ENCODE data around the gene MNT.

The MNT gene

DNA sequence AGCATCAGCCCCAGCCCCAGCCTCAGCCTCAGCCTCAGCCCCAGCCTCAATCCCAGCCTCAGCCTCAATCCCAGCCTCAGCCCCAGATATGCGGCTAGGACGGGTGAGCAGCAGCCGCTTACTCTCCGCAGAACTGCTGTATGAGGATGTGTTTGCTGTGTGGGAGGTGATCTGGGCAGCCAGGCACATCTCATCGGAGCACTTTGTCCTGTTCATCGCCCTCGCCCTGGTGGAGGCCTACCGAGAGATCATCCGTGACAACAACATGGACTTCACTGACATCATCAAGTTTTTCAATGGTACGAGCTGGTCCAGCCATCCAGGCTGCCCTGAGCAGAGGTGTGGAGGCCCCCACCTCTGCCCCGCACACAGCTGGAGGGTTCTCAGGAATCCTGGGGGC lies 22.0 kb downstream of the MNT start:
- 95 to 99% methylated on average over 10 to 11 of the region's 11 CpGs for WGBS, 2 experiments (ENCODE audit: insufficient coverage in 2 of 2)
- H3K9me3 ChIP-seq (ENCODE audit: control insufficient read depth, low read length) = no peaks in the 10 kb centered on the region
- no peak overlapping the region for H3K4me3 ChIP-seq (ENCODE audit: extremely low read depth, insufficient read depth, low read length, poor library complexity, severe bottlenecking)
- H3K36me3 ChIP-seq (ENCODE audit: control insufficient read depth, insufficient read depth, low read length) = peaks cover 42% of the 10 kb centered on the region
- peaks cover 37% of the 10 kb centered on the region for H3K4me1 ChIP-seq (ENCODE audit: control insufficient read depth, insufficient read depth, low read length, poor library complexity, severe bottlenecking)
- H3K27ac ChIP-seq (ENCODE audit: low read depth, low read length, severe bottlenecking) = no peak overlapping the region

DNA sequence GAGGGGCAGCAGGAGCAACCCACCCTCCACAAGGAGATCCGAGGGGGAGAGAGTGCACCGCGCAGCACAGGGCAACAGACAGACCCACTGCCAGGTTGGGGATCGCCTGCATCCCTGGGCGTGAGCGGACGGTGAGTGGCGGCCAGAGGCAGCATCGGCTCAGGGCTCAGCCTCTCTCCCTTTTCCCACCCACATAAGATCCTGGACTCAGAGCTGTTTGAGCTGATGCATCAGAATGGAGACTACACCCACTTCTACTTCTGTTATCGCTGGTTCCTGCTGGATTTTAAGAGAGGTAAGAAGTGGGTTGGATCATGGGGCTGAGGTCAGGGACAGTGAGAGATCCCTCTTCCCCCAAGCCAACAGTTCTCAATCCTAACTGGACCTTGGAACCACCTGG lies 23.2 kb downstream of the MNT start:
- no peaks in the 10 kb centered on the region for H3K9me3 ChIP-seq (ENCODE audit: control insufficient read depth, low read length)
- 97 to 100% methylated on average over 6 to 8 of the region's 10 CpGs for WGBS, 2 experiments (ENCODE audit: insufficient coverage in 2 of 2)
- H3K4me3 ChIP-seq (ENCODE audit: extremely low read depth, insufficient read depth, low read length, poor library complexity, severe bottlenecking) = no peak overlapping the region
- H3K4me1 ChIP-seq (ENCODE audit: control insufficient read depth, insufficient read depth, low read length, poor library complexity, severe bottlenecking) = peaks cover 31% of the 10 kb centered on the region
- no peak overlapping the region for H3K27ac ChIP-seq (ENCODE audit: low read depth, low read length, severe bottlenecking)
- peaks cover 55% of the 10 kb centered on the region for H3K36me3 ChIP-seq (ENCODE audit: control insufficient read depth, insufficient read depth, low read length)

DNA sequence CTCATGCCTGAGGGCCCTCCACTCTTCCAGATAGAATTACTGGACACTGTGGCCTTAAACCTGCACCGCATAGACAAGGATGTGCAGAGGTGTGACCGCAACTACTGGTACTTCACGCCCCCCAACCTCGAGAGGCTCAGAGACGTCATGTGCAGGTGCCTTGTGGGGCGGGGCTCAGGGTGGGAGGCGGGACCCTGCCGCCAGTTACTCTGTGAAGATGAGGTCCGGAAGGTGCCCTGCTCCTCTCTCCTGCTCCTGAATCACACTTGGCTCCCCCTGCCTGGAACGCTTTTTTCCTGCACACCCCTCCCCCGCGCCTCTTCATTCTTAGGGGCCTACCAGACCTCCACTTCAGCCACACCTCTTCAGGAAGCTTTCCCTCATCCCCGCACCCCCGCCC lies 24.8 kb downstream of the MNT start:
- H3K4me3 ChIP-seq (ENCODE audit: extremely low read depth, insufficient read depth, low read length, poor library complexity, severe bottlenecking) = no peak overlapping the region
- H3K4me1 ChIP-seq (ENCODE audit: control insufficient read depth, insufficient read depth, low read length, poor library complexity, severe bottlenecking) = peaks cover 21% of the 10 kb centered on the region
- H3K27ac ChIP-seq (ENCODE audit: low read depth, low read length, severe bottlenecking) = no peak overlapping the region
- WGBS, 2 experiments (ENCODE audit: insufficient coverage in 2 of 2) = 89 to 93% methylated on average over 10 to 12 of the region's 14 CpGs
- H3K36me3 ChIP-seq (ENCODE audit: control insufficient read depth, insufficient read depth, low read length) = peaks cover 67% of the 10 kb centered on the region
- H3K9me3 ChIP-seq (ENCODE audit: control insufficient read depth, low read length) = no peaks in the 10 kb centered on the region

DNA sequence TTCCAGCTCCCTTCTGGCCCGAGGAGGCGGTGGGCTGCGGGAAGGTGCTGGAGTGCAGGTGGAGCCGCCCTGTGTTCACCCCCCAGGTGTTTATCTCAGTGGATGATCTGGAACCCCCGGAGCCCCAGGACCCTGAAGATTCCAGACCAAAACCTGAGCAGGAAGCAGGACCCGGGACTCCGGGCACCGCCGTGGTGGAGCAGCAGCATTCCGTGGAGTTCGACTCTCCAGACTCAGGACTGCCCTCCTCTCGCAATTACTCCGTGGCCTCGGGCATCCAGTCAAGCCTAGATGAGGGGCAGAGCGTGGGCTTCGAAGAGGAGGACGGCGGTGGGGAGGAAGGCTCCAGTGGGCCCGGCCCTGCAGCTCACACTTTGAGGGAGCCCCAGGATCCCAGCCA lies 25.5 kb downstream of the MNT start:
- Histone ChIP-seq H3K36me3 (ENCODE audit: control insufficient read depth, insufficient read depth, low read length) (peaks cover 69% of the 10 kb centered on the region), H3K4me1 (ENCODE audit: control insufficient read depth, insufficient read depth, low read length, poor library complexity, severe bottlenecking) (peaks cover 16% of the 10 kb centered on the region), H3K4me3 (ENCODE audit: extremely low read depth, insufficient read depth, low read length, poor library complexity, severe bottlenecking) (no peak overlapping the region), H3K27ac (ENCODE audit: low read depth, low read length, severe bottlenecking) (no peak overlapping the region), H3K9me3 (ENCODE audit: control insufficient read depth, low read length) (no peaks in the 10 kb centered on the region)
- WGBS, 2 experiments (ENCODE audit: insufficient coverage in 2 of 2) = 94 to 95% methylated on average over 19 of the region's 19 CpGs

DNA sequence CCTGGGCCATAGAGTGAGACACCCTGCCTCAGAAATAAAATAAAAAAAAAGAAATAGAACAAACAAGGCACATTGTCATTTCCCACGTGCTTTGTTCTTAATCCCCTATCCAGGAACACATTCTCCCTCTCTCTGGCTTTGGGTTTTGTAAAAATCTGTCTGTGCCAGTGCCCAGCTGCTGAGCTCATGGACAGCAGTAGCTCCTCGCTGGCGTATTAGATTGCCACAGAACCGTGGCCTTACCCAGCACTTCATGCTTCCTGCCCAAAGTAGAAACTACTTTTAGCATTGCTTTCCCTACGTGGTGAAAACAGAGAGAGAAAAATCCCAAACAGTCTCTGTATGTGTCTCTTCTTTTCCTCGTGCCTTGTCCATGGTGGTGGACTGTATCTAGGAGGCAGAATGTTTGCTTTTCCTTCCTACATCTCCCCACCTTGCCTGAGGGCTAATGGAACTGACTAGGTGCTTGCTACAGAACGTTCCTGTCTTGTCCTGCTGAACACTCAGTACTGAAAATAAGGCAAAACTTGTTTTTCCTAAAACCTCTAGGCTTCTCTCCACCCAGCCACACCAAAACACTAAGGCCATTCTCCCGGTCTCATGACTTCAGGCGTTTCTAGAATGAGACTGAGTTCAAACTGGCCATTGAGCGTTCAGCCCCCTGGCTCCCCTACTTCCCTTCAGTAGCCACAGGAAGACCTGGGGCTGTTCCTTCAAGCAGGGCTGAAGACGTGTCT lies 26.1 kb downstream of the MNT start:
- Histone ChIP-seq H3K36me3 (ENCODE audit: control insufficient read depth, insufficient read depth, low read length) (peaks cover 67% of the 10 kb centered on the region), H3K9me3 (ENCODE audit: control insufficient read depth, low read length) (no peaks in the 10 kb centered on the region), H3K4me1 (ENCODE audit: control insufficient read depth, insufficient read depth, low read length, poor library complexity, severe bottlenecking) (peaks cover 9% of the 10 kb centered on the region), H3K27ac (ENCODE audit: low read depth, low read length, severe bottlenecking) (no peak overlapping the region), H3K4me3 (ENCODE audit: extremely low read depth, insufficient read depth, low read length, poor library complexity, severe bottlenecking) (no peak overlapping the region)
- WGBS, 2 experiments (ENCODE audit: insufficient coverage in 2 of 2) = 91 to 93% methylated on average over 8 to 11 of the region's 11 CpGs

DNA sequence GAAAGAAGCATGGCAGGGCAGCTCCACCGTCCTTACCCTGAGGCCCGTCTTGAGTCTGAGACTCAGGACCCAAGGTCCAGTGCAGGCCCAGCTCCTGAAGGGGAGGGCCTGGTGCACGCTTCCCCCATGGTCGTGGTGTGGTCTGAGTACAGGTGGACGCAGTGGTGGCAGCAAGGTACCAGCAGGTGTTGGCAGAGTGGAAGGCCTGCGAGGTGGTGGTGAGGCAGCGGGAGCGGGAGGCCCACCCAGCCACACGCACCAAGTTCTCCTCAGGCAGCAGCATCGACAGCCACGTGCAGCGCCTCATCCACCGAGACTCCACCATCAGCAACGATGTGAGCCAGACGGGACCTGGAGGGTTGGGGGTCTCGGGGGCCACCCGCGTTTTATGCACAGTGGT lies 27.7 kb downstream of the MNT start:
- H3K4me3 ChIP-seq (ENCODE audit: extremely low read depth, insufficient read depth, low read length, poor library complexity, severe bottlenecking) = no peak overlapping the region
- peaks cover 4% of the 10 kb centered on the region for H3K4me1 ChIP-seq (ENCODE audit: control insufficient read depth, insufficient read depth, low read length, poor library complexity, severe bottlenecking)
- no peak overlapping the region for H3K27ac ChIP-seq (ENCODE audit: low read depth, low read length, severe bottlenecking)
- whole genome bisulfite sequencing, 2 experiments (ENCODE audit: insufficient coverage in 2 of 2) = 95% methylated on average over 18 of the region's 18 CpGs
- H3K36me3 ChIP-seq (ENCODE audit: control insufficient read depth, insufficient read depth, low read length) = peaks cover 55% of the 10 kb centered on the region
- H3K9me3 ChIP-seq (ENCODE audit: control insufficient read depth, low read length) = no peaks in the 10 kb centered on the region

DNA sequence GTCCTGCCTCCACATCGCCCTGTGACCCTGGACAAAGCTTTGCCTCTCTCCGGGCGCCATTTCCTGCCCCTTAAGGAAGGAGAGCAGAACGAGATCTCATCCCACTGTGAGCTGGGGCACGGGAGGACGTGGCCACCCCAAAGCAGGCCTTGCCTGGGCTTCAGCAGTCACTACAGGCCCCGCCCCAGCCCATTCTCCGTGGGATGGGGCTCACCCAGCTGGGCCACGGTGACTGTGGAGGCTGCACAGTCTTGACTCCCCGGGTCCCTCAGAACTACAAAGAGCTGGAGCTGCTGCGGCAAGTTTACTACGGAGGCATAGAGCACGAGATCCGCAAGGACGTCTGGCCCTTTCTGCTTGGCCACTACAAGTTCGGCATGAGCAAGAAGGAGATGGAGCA lies 28.2 kb downstream of the MNT start:
- no peaks in the 10 kb centered on the region for H3K9me3 ChIP-seq (ENCODE audit: control insufficient read depth, low read length)
- H3K4me3 ChIP-seq (ENCODE audit: extremely low read depth, insufficient read depth, low read length, poor library complexity, severe bottlenecking) = no peak overlapping the region
- peaks cover 4% of the 10 kb centered on the region for H3K4me1 ChIP-seq (ENCODE audit: control insufficient read depth, insufficient read depth, low read length, poor library complexity, severe bottlenecking)
- WGBS, 2 experiments (ENCODE audit: insufficient coverage in 2 of 2) = 89 to 96% methylated on average over 15 to 16 of the region's 16 CpGs
- peaks cover 54% of the 10 kb centered on the region for H3K36me3 ChIP-seq (ENCODE audit: control insufficient read depth, insufficient read depth, low read length)
- H3K27ac ChIP-seq (ENCODE audit: low read depth, low read length, severe bottlenecking) = no peak overlapping the region

DNA sequence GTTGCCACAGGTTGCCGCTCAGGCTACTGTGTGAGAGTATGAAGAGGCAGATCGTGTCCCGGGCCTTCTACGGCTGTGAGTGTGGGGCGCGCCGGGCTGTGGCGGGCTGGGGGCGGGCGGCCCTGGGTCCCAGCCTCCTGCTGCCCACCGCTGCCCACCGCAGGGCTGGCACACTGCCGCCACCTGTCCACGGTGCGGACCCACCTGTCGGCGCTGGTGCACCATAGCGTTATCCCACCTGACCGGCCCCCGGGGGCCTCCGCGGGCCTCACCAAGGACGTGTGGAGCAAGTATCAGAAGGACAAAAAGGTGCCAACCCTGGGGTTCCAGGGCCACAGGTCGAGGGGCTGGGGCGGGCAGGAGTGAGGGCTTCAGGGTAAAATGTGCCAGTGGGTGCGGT lies 28.7 kb downstream of the MNT start:
- H3K9me3 ChIP-seq (ENCODE audit: control insufficient read depth, low read length) = no peaks in the 10 kb centered on the region
- H3K4me3 ChIP-seq (ENCODE audit: extremely low read depth, insufficient read depth, low read length, poor library complexity, severe bottlenecking) = no peak overlapping the region
- H3K36me3 ChIP-seq (ENCODE audit: control insufficient read depth, insufficient read depth, low read length) = peaks cover 56% of the 10 kb centered on the region
- H3K4me1 ChIP-seq (ENCODE audit: control insufficient read depth, insufficient read depth, low read length, poor library complexity, severe bottlenecking) = peaks cover 4% of the 10 kb centered on the region
- no peak overlapping the region for H3K27ac ChIP-seq (ENCODE audit: low read depth, low read length, severe bottlenecking)
- 96 to 97% methylated on average over 21 to 26 of the region's 26 CpGs for WGBS, 2 experiments (ENCODE audit: insufficient coverage in 2 of 2)

DNA sequence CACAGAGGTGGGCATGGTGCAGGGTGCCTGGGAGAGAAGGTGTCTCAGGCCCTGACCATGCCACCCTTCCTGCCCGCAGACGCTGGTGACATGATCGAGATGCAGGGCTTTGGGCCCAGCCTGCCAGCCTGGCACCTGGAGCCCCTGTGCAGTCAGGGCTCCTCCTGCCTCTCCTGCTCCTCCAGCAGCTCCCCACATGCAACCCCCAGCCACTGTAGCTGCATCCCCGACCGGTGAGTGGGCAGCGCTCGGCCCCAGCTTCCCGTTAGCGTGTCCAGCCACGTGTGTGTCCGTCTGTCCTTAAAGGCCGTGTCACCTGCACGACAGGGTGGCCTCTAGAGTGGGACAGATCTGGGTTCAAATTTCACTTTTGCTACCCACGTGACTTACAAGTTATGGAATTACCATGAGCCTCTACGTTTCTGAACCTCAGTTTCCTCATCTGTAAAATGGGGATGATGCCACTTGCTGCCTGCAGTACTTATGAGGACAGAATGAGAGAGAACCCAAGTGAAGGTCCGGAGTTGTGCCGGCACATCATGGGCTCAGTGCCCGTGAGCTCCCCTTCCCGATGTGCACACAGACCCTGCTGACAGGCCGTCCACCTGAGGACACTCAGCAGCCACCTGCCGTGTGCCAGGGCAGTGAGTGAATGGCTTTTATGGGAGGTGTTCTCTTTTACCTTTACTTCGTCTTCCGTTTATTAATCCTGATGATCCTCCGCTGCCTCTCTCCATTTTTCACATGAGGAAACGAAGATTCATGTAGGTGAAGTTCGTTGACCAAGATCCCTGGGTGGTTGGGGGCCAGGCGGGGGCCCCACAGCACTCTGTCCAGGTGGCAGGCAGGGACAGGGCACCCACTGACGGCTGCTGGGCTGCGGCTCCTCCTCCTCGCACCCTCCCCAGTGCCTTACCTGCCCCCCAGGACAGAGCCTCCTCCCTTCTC lies 29.4 kb downstream of the MNT start:
- no peak overlapping the region for H3K27ac ChIP-seq (ENCODE audit: low read depth, low read length, severe bottlenecking)
- WGBS, 2 experiments (ENCODE audit: insufficient coverage in 2 of 2) = 95 to 97% methylated on average over 25 to 27 of the region's 30 CpGs
- peaks cover 50% of the 10 kb centered on the region for H3K36me3 ChIP-seq (ENCODE audit: control insufficient read depth, insufficient read depth, low read length)

DNA sequence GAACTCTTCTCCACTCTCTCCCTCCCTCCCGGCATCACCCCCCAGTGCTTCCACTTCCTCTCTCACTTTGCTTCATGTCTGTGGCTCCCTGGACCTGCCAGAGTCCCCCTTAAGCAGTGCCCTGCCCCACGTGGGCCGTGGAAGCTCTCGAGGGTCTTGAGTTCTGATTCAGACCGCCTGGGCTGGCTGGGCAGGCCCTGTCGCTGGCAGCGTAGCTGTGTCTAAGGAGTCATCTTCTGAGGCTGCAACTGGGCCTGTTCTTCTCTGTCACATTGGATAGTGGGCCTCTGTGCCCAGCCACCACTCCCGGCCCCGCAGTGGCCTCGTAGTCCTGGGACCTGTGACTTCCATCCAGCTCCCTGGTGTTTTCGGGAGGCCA lies 30.7 kb downstream of the MNT start:
- 86 to 90% methylated on average over 11 of the region's 11 CpGs for WGBS, 2 experiments (ENCODE audit: insufficient coverage in 2 of 2)
- peaks cover 4% of the 10 kb centered on the region for H3K4me1 ChIP-seq (ENCODE audit: control insufficient read depth, insufficient read depth, low read length, poor library complexity, severe bottlenecking)
- no peaks in the 10 kb centered on the region for H3K9me3 ChIP-seq (ENCODE audit: control insufficient read depth, low read length)
- H3K27ac ChIP-seq (ENCODE audit: low read depth, low read length, severe bottlenecking) = no peak overlapping the region
- no peak overlapping the region for H3K4me3 ChIP-seq (ENCODE audit: extremely low read depth, insufficient read depth, low read length, poor library complexity, severe bottlenecking)
- H3K36me3 ChIP-seq (ENCODE audit: control insufficient read depth, insufficient read depth, low read length) = peaks cover 40% of the 10 kb centered on the region

More for the DNA sequence above, 29.4 kb downstream of the MNT start:
- peaks cover 4% of the 10 kb centered on the region for H3K4me1 ChIP-seq (ENCODE audit: control insufficient read depth, insufficient read depth, low read length, poor library complexity, severe bottlenecking)
- no peak overlapping the region for H3K4me3 ChIP-seq (ENCODE audit: extremely low read depth, insufficient read depth, low read length, poor library complexity, severe bottlenecking)
- no peaks in the 10 kb centered on the region for H3K9me3 ChIP-seq (ENCODE audit: control insufficient read depth, low read length)
